Frontal cortex (tissue), 4 donors: ENCODE data around the gene DNAJC21. TPM values are rescaled to one million over a fixed set of nuclear protein-coding genes. Genes with fewer than 3 reads are reported as not detected.
"Not testable (repeated sequence)": the region's sequence is repeated elsewhere in the genome, so short reads cannot be mapped to it uniquely, and the experiment has no call there.

Source experiments
- DNase-seq, 2 donors: peaks; one replicate each; pipeline ENCODE4 v3.0.0; 2012; ENCODE audit warnings: low spot score in 2 of 2
- FAIRE-seq: peaks from 2 replicates; lab custom pipeline; 2012; peaks lifted over from hg19 to GRCh38; lab: Jason Lieb, UNC
- total RNA-seq: library from RNA; depleted of rRNA; stranded (reverse); fragments of >200 nt; gene quantifications from one replicate; pipeline ENCODE4 v1.2.3, GENCODE V29; 2014
- donor health status: control.
- donor health status: control.
- donor health status: control.

Gene DNAJC21
- total RNA-seq, 1 donor from 2014 or later: 21.2 TPM

DNA sequence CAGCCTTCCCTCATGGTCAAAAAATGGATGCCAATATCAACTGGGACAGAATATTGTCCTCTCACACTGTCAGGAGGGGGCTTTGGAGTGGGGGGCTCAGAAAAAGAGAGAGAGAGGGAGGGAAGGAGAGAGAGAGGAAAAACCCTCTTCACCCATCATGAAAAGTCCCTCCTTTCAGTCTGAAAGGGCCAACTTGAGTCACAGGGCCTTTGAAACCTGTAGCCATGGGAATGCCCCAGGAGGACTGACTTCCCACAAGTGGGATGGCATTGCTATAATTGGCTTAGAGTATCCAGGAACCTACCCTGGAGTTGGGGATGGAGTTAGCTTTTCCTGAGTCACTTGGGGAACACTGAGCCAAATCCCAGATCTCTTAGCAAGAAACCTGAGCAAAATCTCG lies 41.2 kb downstream of the DNAJC21 start:
- FAIRE-seq: no peak

GRCh38 chr5:34971655-34972054 lies 42.3 kb downstream of the DNAJC21 start:
- FAIRE-seq, DNase-seq: not testable (repeated sequence)

More for the DNA sequence above, 41.2 kb downstream of the DNAJC21 start:
- no peak for DNase-seq

DNA sequence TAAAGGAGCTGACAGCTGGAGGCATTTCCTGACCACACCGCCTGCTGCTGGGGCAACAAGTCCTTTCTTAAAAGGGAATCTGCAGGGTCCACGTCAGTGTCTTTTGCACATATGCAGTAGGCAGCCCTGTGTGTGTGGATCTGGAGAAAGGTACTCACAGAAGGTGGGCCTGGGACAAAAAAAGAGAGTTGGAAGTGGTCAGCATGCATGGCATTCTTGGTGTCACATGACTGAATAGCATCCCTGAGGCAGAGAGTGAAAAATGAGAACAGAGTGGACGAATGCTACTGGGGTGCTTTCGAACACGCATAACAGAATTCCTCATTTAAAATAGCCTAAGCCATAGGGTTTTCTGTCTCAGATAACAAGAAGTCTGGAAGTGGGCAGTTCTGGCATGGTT lies 47.0 kb downstream of the DNAJC21 start:
- FAIRE-seq (no peak), DNase-seq (no peak)

- FAIRE-seq (no peak), DNase-seq (no peak)
These were observed 48.7 kb downstream of the DNAJC21 start for GRCh38 chr5:34977934-34978613.

- no peak for FAIRE-seq
These were observed 49.3 kb downstream of the DNAJC21 start for GRCh38 chr5:34978681-34979080.

DNA sequence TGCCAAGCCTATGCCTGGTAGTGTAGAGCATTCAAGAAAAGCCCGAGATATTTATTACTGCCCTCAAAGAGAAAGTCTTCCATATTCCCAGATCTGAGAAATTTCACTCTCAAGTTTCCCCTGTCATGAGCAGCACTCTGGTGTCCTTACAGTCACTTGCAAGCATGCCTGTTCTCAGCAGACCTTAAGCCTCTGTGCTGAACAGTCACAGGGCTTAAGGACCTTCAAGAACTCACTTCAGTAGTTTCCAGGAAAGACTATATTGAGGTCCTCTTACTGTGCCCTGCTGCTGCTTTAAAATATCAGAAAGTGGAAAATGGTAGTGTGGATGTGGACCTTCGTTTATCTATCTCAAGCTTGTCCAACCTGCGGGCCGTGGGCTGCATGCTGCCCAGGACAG lies 53.5 kb downstream of the DNAJC21 start:
- no peak for DNase-seq
- FAIRE-seq: no peak

More at GRCh38 chr5:34978681-34979080, 49.3 kb downstream of the DNAJC21 start:
- no peak for DNase-seq

DNA sequence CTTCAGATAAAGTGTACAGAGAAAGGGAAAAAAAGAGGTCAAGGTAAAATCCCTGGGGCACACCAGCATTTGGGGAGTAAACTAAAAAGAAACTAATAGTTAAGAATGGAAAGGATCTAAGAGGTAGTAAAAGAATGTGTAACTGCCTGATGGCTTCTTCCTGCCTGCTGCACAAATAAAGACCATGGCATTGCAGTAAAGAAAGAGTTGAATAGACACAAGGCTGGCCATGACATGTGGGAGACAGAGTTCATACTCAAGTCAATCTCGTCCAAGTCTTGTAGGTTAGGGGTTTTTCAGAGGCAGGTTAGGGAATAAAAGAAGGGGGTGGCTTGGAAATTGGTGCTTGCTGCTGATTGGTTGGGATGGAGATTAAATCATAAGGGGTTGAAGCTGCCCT lies 57.6 kb downstream of the DNAJC21 start:
- DNase-seq (no peak), FAIRE-seq (no peak)

GRCh38 chr5:34991486-34992238 lies 62.3 kb downstream of the DNAJC21 start:
- FAIRE-seq: no peak
- DNase-seq: no peak

DNA sequence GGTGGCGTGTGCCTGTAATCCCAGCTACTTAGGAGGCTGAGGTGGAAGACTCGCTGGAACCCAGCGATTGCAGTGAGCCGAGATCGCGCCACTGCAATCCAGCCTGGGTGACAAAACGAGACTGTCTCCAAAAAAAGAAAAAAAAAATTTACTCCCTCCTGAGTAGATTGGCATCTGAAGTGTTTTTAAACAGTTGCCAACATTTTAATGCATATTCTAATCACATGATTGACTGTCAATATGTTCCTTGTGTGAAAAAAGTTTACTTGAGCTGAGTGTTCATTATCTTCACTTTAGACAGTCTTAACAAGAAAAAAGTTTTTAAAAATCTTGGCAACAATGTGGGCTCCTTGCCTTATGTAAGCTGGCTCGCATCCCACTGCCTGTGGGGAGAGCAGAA lies 64.6 kb downstream of the DNAJC21 start:
- FAIRE-seq (no peak), DNase-seq (no peak)

DNA sequence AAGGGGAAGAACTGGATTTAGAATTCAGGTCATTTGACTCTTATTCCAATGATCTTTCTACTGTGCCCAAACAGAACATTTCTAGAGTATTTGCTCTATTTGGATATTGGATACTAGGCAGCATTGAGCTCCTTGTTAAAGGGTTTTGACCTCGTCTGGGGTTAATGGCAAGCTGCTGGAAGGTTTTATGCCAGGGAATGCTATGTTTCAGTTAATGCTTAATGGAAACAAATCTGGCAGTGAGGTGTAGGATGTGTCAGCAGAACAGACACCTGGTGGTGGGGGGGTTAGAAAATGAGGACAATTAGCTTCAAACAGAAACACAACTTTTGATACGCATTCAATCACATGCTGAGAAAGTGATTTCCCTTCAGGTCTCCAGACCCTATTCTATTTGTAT lies 66.9 kb downstream of the DNAJC21 start:
- no peak for FAIRE-seq

DNA sequence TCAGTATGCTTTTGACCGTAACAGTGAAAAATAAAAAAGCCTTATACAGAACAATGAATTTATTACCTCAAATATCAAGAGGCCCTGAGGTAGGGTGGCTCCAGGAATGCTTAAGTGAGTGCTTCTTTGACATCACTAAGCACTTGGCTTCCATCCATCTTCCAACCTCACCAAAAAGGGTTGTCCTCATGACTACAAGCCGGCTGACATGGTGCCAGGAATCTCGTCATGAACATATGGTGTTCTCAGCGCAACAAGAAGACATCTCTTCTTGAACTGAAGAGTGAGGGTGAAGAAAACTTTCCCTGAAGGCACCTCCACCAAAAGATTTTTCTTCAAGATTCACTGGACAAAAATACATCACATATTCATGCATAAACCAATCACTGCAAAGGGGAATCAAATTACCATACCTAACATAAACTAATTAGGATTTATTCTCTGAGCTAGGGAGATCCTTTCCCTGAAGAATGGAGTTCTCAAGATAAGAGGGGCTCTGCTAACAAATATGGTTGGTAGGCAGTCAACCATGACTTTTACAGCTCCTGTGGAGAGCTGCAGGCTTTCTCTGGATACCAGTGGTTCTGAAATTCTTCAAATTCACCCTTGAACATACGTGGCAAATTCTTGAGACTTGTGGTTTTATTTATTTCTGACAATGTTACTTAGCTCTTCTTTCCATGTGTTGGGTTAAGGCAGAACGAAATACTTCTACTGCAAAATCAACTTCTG lies 68.9 kb downstream of the DNAJC21 start:
- FAIRE-seq: no peak
- no peak for DNase-seq

More for the DNA sequence above, 66.9 kb downstream of the DNAJC21 start:
- no peak for DNase-seq

- DNase-seq: no peak
- FAIRE-seq: no peak
These were observed 72.5 kb downstream of the DNAJC21 start for GRCh38 chr5:35001842-35002241.

- no peak for FAIRE-seq
- no peak for DNase-seq
These were observed 73.1 kb downstream of the DNAJC21 start for GRCh38 chr5:35002459-35002858.

DNA sequence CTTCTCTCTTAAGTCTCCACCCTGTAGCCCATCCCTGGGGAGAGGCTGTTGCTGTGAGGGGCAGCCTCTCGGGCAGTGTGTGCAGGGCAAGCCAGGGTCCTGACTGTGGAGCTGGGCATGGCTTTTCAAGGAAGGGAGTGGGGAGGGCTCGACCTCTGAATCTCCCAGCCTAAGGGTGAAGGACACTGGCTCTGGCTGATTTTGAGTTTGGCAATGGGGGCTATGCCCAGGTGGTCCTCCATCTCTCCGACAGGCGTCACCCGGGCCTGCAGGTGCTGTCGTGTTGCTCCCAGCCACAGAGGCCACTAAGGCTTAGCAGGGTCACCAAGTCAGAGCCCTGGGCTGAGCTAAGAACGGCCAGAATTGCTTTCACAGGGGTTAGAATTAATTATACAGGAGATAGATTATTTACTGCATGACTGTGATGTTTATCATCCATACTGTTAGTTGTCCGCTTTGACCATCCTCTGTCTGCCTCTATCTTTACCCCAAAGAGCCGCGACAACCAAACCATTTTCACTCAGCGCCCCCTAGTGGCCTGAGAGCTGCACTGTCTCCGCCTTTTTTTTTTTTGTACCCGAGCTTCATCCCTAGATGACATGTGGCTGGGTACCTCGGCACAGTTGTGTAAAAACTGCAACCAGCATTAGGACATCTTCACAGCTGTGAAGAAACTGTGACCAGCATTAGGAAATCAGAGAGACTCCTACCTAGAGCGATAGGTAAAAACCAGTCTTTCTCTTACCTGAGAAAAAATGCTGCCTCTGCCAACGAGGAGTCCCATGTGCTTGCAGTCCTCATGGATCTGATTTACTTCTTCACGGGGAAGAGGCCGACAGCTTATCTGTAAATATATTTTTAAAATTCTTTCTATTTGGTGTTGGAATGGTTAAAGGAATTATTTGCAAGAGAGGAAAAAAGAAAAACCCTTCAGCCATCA lies 73.9 kb downstream of the DNAJC21 start:
- FAIRE-seq: no peak
- peak; percentile 22 to 61 for DNase-seq

DNA sequence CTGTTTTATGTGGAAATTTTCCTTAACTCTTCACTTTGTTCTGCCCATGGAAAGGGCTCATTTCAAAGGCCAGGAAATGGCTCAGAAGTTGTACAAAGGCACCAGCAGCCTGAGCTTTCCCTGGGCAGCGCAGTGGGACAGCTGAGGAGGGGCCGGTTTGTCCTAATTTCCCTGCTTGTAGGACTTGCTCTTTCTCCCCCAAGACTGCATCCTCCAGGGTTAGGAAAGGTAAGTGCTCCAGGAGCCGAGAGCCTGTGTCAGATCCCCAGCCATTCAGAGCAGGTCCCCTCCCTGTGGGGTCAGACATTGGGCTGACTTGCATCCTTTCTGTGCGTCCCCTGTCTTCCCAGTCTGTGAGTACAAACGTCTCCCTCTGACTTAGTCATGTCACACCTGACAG lies 74.8 kb downstream of the DNAJC21 start:
- FAIRE-seq: no peak
- no peak for DNase-seq

DNA sequence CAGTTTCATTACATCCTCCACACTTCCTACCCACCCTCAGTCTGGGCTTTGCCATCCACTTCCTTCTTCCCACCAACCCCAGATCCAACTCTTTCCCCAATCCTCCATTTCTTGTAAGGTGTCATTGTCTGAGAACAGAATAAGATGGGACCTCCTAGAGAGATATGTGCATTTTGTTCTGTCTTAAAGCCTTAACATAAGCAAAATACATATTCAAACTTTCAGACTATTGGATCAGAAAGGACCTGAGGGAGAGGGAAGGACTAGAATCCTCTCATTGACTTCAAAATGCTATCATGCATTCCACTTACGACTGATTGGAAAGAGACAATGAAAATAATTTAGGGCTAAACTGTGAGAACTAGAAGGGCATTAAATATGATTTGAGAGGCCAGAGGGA lies 75.4 kb downstream of the DNAJC21 start:
- DNase-seq: no peak
- no peak for FAIRE-seq
